ENCODE measurements around the gene ABCF3. TPM values are rescaled to one million over a fixed set of nuclear protein-coding genes. Genes with fewer than 3 reads are reported as not detected.

Gene ABCF3
- total RNA-seq, 1 donor from 2014 or later: 75.2 TPM

GRCh38 chr3:184241141-184241446 is 55.1 kb downstream of the ABCF3 start:
- Mint-ChIP-seq H3K27ac (no peak overlapping the region), H3K4me3 (no peak overlapping the region), H3K9me3 (no peaks in the 10 kb centered on the region), H3K27me3 (ENCODE audit: insufficient read depth) (no peaks in the 10 kb centered on the region), H3K4me1 (ENCODE audit: low read depth) (peaks cover 4% of the 10 kb centered on the region), H3K36me3 (ENCODE audit: low read depth) (peaks cover 27% of the 10 kb centered on the region)
- no peak for DNase-seq (ENCODE audit: low spot score)
- intact Hi-C loops (cut with micrococcal nuclease): loop anchor here (10.0 kb wide), 1 partner anchor 574 kb away; the partner anchor contains the start of gene VPS8

- intact Hi-C loops (cut with micrococcal nuclease): loop anchor here (10.0 kb wide), 1 partner anchor 573 kb away; the partner anchor contains the start of gene VPS8
- no peak overlapping the region for H3K27ac Mint-ChIP-seq
- H3K4me1 Mint-ChIP-seq (ENCODE audit: low read depth): peaks cover 6% of the 10 kb centered on the region
- DNase-seq (ENCODE audit: low spot score): no peak
- no peaks in the 10 kb centered on the region for H3K27me3 Mint-ChIP-seq (ENCODE audit: insufficient read depth)
- H3K4me3 Mint-ChIP-seq: no peak overlapping the region
- no peaks in the 10 kb centered on the region for H3K9me3 Mint-ChIP-seq
- peaks cover 28% of the 10 kb centered on the region for H3K36me3 Mint-ChIP-seq (ENCODE audit: low read depth)
Measured at GRCh38 chr3:184241447-184242296, 55.7 kb downstream of the ABCF3 start.

- H3K36me3 Mint-ChIP-seq (ENCODE audit: low read depth): peaks cover 28% of the 10 kb centered on the region
- no peak for DNase-seq (ENCODE audit: low spot score)
- H3K27me3 Mint-ChIP-seq (ENCODE audit: insufficient read depth): no peaks in the 10 kb centered on the region
- intact Hi-C loops (cut with micrococcal nuclease): loop anchor here (10.0 kb wide), 1 partner anchor 573 kb away; the partner anchor contains the start of gene VPS8
- H3K4me3 Mint-ChIP-seq: no peak overlapping the region
- H3K4me1 Mint-ChIP-seq (ENCODE audit: low read depth): peaks cover 6% of the 10 kb centered on the region
- H3K9me3 Mint-ChIP-seq: no peaks in the 10 kb centered on the region
- no peak overlapping the region for H3K27ac Mint-ChIP-seq
Measured at GRCh38 chr3:184242297-184242685, 56.3 kb downstream of the ABCF3 start.

Other genes with a start within 250 kb of the ABCF3 start
- gene ABCC5, start 168.3 kb upstream of the ABCF3 start, total RNA-seq: 18.0 and 18.7 TPM in 2 replicates
- not detected in 2 replicates for gene HTR3D, start 154.5 kb upstream of the ABCF3 start, total RNA-seq
- not detected in 2 replicates for gene HTR3C, start 133.2 kb upstream of the ABCF3 start, total RNA-seq
- not detected in 2 replicates for gene HTR3E, start 89.1 kb upstream of the ABCF3 start, total RNA-seq
- gene EIF2B5, start 50.8 kb upstream of the ABCF3 start, total RNA-seq: 75.6 and 75.9 TPM in 2 replicates
- 59.4 and 61.5 TPM in 2 replicates for gene DVL3, start 30.8 kb upstream of the ABCF3 start, total RNA-seq
- gene AP2M1, start 11.3 kb upstream of the ABCF3 start, total RNA-seq: 235 and 238 TPM in 2 replicates
- not detected in 2 replicates for gene VWA5B2, start 43.4 kb downstream of the ABCF3 start, total RNA-seq
- gene ALG3, start 62.8 kb downstream of the ABCF3 start, total RNA-seq: 86.7 and 89.3 TPM in 2 replicates
- 13.5 and 15.2 TPM in 2 replicates for gene EEF1AKMT4, start 63.5 kb downstream of the ABCF3 start, total RNA-seq
- 0.15 and 0.52 TPM in 2 replicates for gene CAMK2N2, start 75.4 kb downstream of the ABCF3 start, total RNA-seq
- gene ECE2, start 89.8 kb downstream of the ABCF3 start, total RNA-seq: not detected in 2 replicates
- 251 and 255 TPM in 2 replicates for gene PSMD2, start 113.0 kb downstream of the ABCF3 start, total RNA-seq
- 657 and 706 TPM in 2 replicates for gene EIF4G1, start 128.4 kb downstream of the ABCF3 start, total RNA-seq
- gene FAM131A, start 151.4 kb downstream of the ABCF3 start, total RNA-seq: 7.5 and 9.2 TPM in 2 replicates
- gene CLCN2, start 175.4 kb downstream of the ABCF3 start, total RNA-seq: 5.2 and 6.6 TPM in 2 replicates
- gene POLR2H, start 175.5 kb downstream of the ABCF3 start, total RNA-seq: 145 and 151 TPM in 2 replicates
- not detected in 2 replicates for gene THPO, start 192.0 kb downstream of the ABCF3 start, total RNA-seq
- not detected in 2 replicates for gene CHRD, start 193.9 kb downstream of the ABCF3 start, total RNA-seq